22Rv1 (cell line): ENCODE measurements around the gene ZNF296.

Source experiments
- H3K27ac ChIP-seq: fragments of 450-650 bp; 2 replicates; pipeline ENCODE4 v1.5.1; 2017
- CTCF ChIP-seq: fragments of 450-650 bp; IDR thresholded peaks from 2 replicates; pipeline ENCODE4 v1.5.1; 2017; ENCODE audit warnings: mild to moderate bottlenecking
- ZFX ChIP-seq: fragments of 450-650 bp; IDR thresholded peaks from 2 replicates; pipeline ENCODE4 v1.6.1; 2017; ENCODE audit warnings: antibody characterized with exemption, borderline replicate concordance

ZNF296 gene

DNA sequence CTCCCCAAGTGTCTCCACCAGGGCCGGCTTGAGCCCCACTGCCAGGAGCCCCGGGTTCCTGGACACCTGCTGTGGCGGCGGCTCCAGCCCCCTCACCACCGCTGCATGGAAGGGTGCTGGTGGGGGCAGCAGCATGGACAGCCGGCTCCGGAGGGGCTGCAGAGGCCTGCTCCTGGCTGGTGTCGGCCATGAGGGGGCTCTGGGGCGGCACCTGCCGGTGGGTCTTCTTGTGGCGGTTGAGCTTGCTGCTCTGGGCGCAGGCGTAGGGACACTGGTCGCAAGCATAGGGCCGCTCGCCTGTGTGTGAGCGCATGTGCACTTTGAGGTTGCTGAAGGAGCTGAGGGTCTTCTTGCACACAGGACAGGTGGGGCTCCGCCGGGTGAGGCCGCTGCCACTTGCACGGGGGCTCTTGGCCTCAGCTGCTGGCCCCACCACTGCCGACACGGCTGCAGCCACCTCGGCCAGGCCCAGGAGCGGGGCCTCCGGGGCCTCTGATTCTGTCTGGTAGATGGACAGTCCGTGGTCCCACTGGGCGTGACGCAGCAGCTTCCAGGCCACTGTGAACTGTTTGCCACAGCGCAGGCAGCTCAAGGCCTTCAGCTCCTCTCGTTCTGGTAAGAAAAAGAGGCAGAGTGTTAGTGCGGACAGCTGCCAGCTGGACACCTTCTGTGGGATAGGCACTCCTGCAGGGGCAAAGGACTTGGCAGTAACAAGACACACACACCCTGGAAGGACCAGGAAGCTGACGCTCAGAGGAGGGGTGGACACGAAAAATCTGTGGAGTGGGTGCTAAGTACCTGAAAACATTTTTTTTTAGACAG is 4.1 kb downstream of the ZNF296 start:
- H3K27ac ChIP-seq: no peak overlapping the region

GRCh38 chr19:45071545-45071938 is 4.7 kb downstream of the ZNF296 start:
- H3K27ac ChIP-seq: no peak overlapping the region
- TF ChIP-seq ZFX: no peak
- no peak for TF ChIP-seq CTCF

More for the DNA sequence above, 4.1 kb downstream of the ZNF296 start:
- TF ChIP-seq ZFX: no peak
- TF ChIP-seq CTCF: no peak

- no peak for TF ChIP-seq CTCF
- no peak for TF ChIP-seq ZFX
- H3K27ac ChIP-seq: no peak overlapping the region
Observed at GRCh38 chr19:45070861-45071544, 5.3 kb downstream of the ZNF296 start.

DNA sequence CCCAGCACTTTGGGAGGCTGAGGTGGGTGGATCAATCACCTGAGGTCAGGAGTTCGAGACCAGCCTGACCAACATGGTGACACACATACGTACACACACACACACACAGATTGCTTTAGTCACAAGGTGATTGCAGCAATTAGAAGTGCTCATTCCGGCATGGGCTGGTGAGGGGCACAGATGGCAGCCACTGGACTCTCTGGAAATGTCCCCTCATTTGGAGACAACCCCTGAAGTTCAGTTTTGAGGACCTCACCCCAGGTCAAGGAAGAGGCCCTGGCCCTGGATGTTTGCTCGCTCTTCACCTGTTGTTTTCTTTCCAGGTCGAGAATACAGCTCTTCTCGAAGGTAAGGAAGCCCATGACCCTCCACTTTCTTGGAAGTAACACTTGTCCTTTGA is 6.1 kb downstream of the ZNF296 start:
- 0 out of 2 replicates have a peak overlapping the region, but pooled peaks have one; percentile 18 for H3K27ac ChIP-seq
- TF ChIP-seq ZFX (no peak), CTCF (no peak)

- H3K27ac ChIP-seq: peak overlapping the region; percentile 18
- TF ChIP-seq ZFX: no peak
- TF ChIP-seq CTCF: no peak
Observed at GRCh38 chr19:45069056-45069455, 7.2 kb downstream of the ZNF296 start.

DNA sequence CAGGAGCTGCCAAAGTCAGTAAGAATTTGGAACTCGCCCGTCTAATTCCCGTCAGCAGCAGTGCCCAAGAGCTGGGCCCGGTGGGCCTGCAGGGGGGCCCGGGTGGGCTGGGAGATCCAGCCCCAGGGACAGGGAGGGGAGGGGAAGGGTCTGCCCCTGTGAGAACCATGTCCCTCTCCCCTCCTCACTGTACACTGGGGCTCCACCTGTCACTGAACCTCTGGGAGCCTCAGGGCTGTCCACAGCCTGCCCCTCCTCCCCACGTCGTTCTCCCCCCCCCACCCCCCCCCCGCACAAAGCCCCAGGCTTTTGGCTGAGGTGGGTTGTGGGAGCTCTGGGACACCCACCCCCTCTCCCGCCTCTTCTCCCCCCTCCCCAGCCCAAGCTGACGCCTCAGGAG is 8.2 kb downstream of the ZNF296 start:
- TF ChIP-seq CTCF: no peak
- no peak for TF ChIP-seq ZFX
- no peak overlapping the region for H3K27ac ChIP-seq

- H3K27ac ChIP-seq: no peak overlapping the region
- TF ChIP-seq CTCF: no peak
- TF ChIP-seq ZFX: no peak
Observed at GRCh38 chr19:45066921-45067661, 9.2 kb downstream of the ZNF296 start.
